ENCODE data around the gene ZFHX2. TPM values are rescaled to one million over a fixed set of nuclear protein-coding genes. Genes with fewer than 3 reads are reported as not detected.

The ZFHX2 gene
- polyA plus RNA-seq, 1 donor (not counting 4 experiments of a cell fraction or from before 2014, with no cell fraction given) = 0.18 TPM

- FAIRE-seq = no peak
These were observed 64.3 kb downstream of the ZFHX2 start for GRCh38 chr14:23487216-23487615.

GRCh38 chr14:23486036-23486435 is 65.5 kb downstream of the ZFHX2 start:
- TF ChIP-seq CTCF (optimal IDR thresholded peaks at IDR 0.05 in 1 of 3, IDR thresholded peaks at IDR 0.05 in 1 of 3, conservative IDR thresholded peaks at IDR 0.05 in 1 of 3; ENCODE audit: extremely low read depth in 1 of 3, insufficient read depth in 2 of 3, low read length in 3 of 3) (no peak), EZH2 (IDR thresholded peaks at IDR 0.05; ENCODE audit: low read length) (no peak)
- H3K36me3 ChIP-seq (ENCODE audit: control insufficient read depth in 2 of 2, extremely low read depth in 1 of 2, insufficient read depth in 2 of 2, low read length in 2 of 2) = peaks cover 5 to 19% of the 10 kb centered on the region in 2 experiments

More at GRCh38 chr14:23487216-23487615, 64.3 kb downstream of the ZFHX2 start:
- Histone ChIP-seq H3K4me3 (ENCODE audit: control insufficient read depth in 2 of 3, extremely low read depth in 1 of 3, insufficient read depth in 2 of 3, low read depth in 1 of 3, low read length in 3 of 3) (no peak overlapping the region), H4K20me1 (ENCODE audit: control insufficient read depth, extremely low read depth, insufficient read depth, low read length) (no peaks in the 10 kb centered on the region), H3K9me1 (ENCODE audit: control insufficient read depth, extremely low read depth, insufficient read depth, low read length) (no peaks in the 10 kb centered on the region), H3K27ac (ENCODE audit: control insufficient read depth, insufficient read depth, low read length) (no peak overlapping the region), H3K4me2 (ENCODE audit: control insufficient read depth, extremely low read depth, insufficient read depth, low read depth, low read length) (no peak overlapping the region), H3K36me3 (ENCODE audit: control insufficient read depth in 2 of 2, extremely low read depth in 1 of 2, insufficient read depth in 2 of 2, low read length in 2 of 2) (peaks cover 5 to 19% of the 10 kb centered on the region in 2 experiments), H3K4me1 (ENCODE audit: control insufficient read depth, extremely low read depth, insufficient read depth, low read length) (no peaks in the 10 kb centered on the region), H3K27me3 (ENCODE audit: control insufficient read depth, extremely low read depth, insufficient read depth, low read length) (no peaks in the 10 kb centered on the region), H2AFZ (ENCODE audit: control insufficient read depth, low read length) (no peak overlapping the region), H3K9me3 (ENCODE audit: control insufficient read depth, low read depth, low read length) (no peaks in the 10 kb centered on the region), H3K79me2 (ENCODE audit: control insufficient read depth, insufficient read depth, low read length) (no peaks in the 10 kb centered on the region), H3K9ac (ENCODE audit: control insufficient read depth, extremely low read depth, insufficient read depth, low read length) (no peak overlapping the region)
- TF ChIP-seq EZH2 (IDR thresholded peaks at IDR 0.05; ENCODE audit: low read length) (no peak), CTCF (optimal IDR thresholded peaks at IDR 0.05 in 1 of 3, IDR thresholded peaks at IDR 0.05 in 1 of 3, conservative IDR thresholded peaks at IDR 0.05 in 1 of 3; ENCODE audit: extremely low read depth in 1 of 3, insufficient read depth in 2 of 3, low read length in 3 of 3) (no peak)
- dilution Hi-C loops (cut with MboI; ENCODE audit: extremely low pct_ligation_motif_present, low sequenced_read_pairs) = no loop called here
- no peak for DNase-seq (ENCODE audit: low read depth, low spot score)

More at GRCh38 chr14:23486036-23486435, 65.5 kb downstream of the ZFHX2 start:
- no peaks in the 10 kb centered on the region for H3K9me1 ChIP-seq (ENCODE audit: control insufficient read depth, extremely low read depth, insufficient read depth, low read length)
- no peaks in the 10 kb centered on the region for H4K20me1 ChIP-seq (ENCODE audit: control insufficient read depth, extremely low read depth, insufficient read depth, low read length)
- dilution Hi-C loops (cut with MboI; ENCODE audit: extremely low pct_ligation_motif_present, low sequenced_read_pairs) = no loop called here
- no peak overlapping the region for H3K4me3 ChIP-seq (ENCODE audit: control insufficient read depth in 2 of 3, extremely low read depth in 1 of 3, insufficient read depth in 2 of 3, low read depth in 1 of 3, low read length in 3 of 3)
- H3K27me3 ChIP-seq (ENCODE audit: control insufficient read depth, extremely low read depth, insufficient read depth, low read length) = no peaks in the 10 kb centered on the region
- H3K4me1 ChIP-seq (ENCODE audit: control insufficient read depth, extremely low read depth, insufficient read depth, low read length) = no peaks in the 10 kb centered on the region
- no peak overlapping the region for H3K4me2 ChIP-seq (ENCODE audit: control insufficient read depth, extremely low read depth, insufficient read depth, low read depth, low read length)
- H3K9ac ChIP-seq (ENCODE audit: control insufficient read depth, extremely low read depth, insufficient read depth, low read length) = no peak overlapping the region
- H3K27ac ChIP-seq (ENCODE audit: control insufficient read depth, insufficient read depth, low read length) = no peak overlapping the region
- no peaks in the 10 kb centered on the region for H3K9me3 ChIP-seq (ENCODE audit: control insufficient read depth, low read depth, low read length)
- H3K79me2 ChIP-seq (ENCODE audit: control insufficient read depth, insufficient read depth, low read length) = no peaks in the 10 kb centered on the region
- no peak overlapping the region for H2AFZ ChIP-seq (ENCODE audit: control insufficient read depth, low read length)
- DNase-seq (ENCODE audit: low read depth, low spot score) = no peak
- no peak for FAIRE-seq
